K562 (cell line): ENCODE results near the gene UBR4.

ENCODE experiments used
- PHF21A ChIP-seq: fragments of 450-650 bp; IDR thresholded peaks from 2 replicates; pipeline ENCODE4 v1.6.1; 2017; ENCODE audit warnings: low read depth, borderline replicate concordance
- TF ChIP-seq, protein P1 (sequence below), 3 experiments: IDR thresholded peaks in 2 of 3; conservative IDR thresholded peaks in 1 of 3; 2 replicates each; pipeline ENCODE4 v1.5.1; 2011 to 2012; ENCODE audit warnings: low read length in 3 of 3, mild to moderate bottlenecking in 3 of 3, control low read depth in 2 of 3, improper control_type of control experiment in 1 of 3, inconsistent platforms in 1 of 3, low read depth in 1 of 3, mixed read lengths in 1 of 3, moderate library complexity in 1 of 3; ENCODE audit not compliant: insufficient read depth in 2 of 3
- TF ChIP-seq, protein P2 (sequence below): sonication (generic); formaldehyde crosslinking; IDR thresholded peaks from 2 replicates; pipeline ENCODE4 v1.9.0; 2022; ENCODE audit warnings: mild to moderate bottlenecking, missing genetic modification reagents

DNA sequence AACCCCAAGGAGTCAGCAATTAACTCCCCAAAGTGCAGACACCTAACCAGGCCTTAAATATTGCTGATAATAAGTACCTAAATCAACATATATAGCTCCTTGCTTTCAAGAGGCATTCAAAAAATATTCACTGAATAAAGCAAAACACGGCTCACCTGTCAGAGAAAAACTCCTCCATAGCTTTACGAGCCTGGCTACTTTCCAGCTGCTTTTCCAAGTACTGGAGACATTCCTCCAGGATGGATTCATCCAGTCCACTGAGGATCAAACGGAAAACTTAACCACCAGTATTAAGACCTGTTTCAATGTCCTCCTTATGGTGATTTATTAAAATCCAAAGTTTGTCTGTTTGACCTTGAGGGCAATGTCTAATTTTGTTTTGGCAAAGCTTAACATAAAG is 44.6 kb downstream of the UBR4 start:
- TF ChIP-seq, protein P1, sequence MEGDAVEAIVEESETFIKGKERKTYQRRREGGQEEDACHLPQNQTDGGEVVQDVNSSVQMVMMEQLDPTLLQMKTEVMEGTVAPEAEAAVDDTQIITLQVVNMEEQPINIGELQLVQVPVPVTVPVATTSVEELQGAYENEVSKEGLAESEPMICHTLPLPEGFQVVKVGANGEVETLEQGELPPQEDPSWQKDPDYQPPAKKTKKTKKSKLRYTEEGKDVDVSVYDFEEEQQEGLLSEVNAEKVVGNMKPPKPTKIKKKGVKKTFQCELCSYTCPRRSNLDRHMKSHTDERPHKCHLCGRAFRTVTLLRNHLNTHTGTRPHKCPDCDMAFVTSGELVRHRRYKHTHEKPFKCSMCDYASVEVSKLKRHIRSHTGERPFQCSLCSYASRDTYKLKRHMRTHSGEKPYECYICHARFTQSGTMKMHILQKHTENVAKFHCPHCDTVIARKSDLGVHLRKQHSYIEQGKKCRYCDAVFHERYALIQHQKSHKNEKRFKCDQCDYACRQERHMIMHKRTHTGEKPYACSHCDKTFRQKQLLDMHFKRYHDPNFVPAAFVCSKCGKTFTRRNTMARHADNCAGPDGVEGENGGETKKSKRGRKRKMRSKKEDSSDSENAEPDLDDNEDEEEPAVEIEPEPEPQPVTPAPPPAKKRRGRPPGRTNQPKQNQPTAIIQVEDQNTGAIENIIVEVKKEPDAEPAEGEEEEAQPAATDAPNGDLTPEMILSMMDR (IDR thresholded peaks at IDR 0.05 in 2 of 3, conservative IDR thresholded peaks at IDR 0.05 in 1 of 3; ENCODE audit: insufficient read depth in 2 of 3, low read depth in 1 of 3, low read length in 3 of 3) = no peak
- TF ChIP-seq, protein P2, sequence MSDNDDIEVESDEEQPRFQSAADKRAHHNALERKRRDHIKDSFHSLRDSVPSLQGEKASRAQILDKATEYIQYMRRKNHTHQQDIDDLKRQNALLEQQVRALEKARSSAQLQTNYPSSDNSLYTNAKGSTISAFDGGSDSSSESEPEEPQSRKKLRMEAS (CRISPR knock-in tag) = no peak
- TF ChIP-seq PHF21A = no peak
